ENCODE measurements around the gene MAP4K5.

The MAP4K5 gene

GRCh38 chr14:50477760-50478159 is 54.6 kb downstream of the MAP4K5 start:
- no peak for DNase-seq (ENCODE audit: low read depth)
- H3K4me3 ChIP-seq (ENCODE audit: low read depth, low read length), result no peak overlapping the region
- TF ChIP-seq POLR2A (IDR thresholded peaks at IDR 0.05; ENCODE audit: extremely low read depth, insufficient read length), result no peak
- no peak for TF ChIP-seq MYC (IDR thresholded peaks at IDR 0.05; ENCODE audit: low read depth, low read length)
- TF ChIP-seq CTCF (IDR thresholded peaks at IDR 0.05; ENCODE audit: low read depth, low read length), result no peak
- TF ChIP-seq, protein P1, sequence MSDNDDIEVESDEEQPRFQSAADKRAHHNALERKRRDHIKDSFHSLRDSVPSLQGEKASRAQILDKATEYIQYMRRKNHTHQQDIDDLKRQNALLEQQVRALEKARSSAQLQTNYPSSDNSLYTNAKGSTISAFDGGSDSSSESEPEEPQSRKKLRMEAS (IDR thresholded peaks at IDR 0.05; ENCODE audit: low read depth, low read length), result no peak

- DNase-seq (ENCODE audit: low read depth), result no peak
- TF ChIP-seq CTCF (IDR thresholded peaks at IDR 0.05; ENCODE audit: low read depth, low read length), result no peak
- H3K4me3 ChIP-seq (ENCODE audit: low read depth, low read length), result no peak overlapping the region
These were observed 56.2 kb downstream of the MAP4K5 start for GRCh38 chr14:50476134-50476533.

- H3K4me3 ChIP-seq (ENCODE audit: low read depth, low read length), result no peak overlapping the region
- no peak for DNase-seq (ENCODE audit: low read depth)
- no peak for TF ChIP-seq MYC (IDR thresholded peaks at IDR 0.05; ENCODE audit: low read depth, low read length)
- TF ChIP-seq, protein P1 (IDR thresholded peaks at IDR 0.05; ENCODE audit: low read depth, low read length), result no peak
- TF ChIP-seq POLR2A (IDR thresholded peaks at IDR 0.05; ENCODE audit: extremely low read depth, insufficient read length), result no peak
- TF ChIP-seq CTCF (IDR thresholded peaks at IDR 0.05; ENCODE audit: low read depth, low read length), result no peak
These were observed 56.9 kb downstream of the MAP4K5 start for GRCh38 chr14:50475460-50475859.

- TF ChIP-seq CTCF (IDR thresholded peaks at IDR 0.05; ENCODE audit: low read depth, low read length) (no peak), POLR2A (IDR thresholded peaks at IDR 0.05; ENCODE audit: extremely low read depth, insufficient read length) (no peak), MYC (IDR thresholded peaks at IDR 0.05; ENCODE audit: low read depth, low read length) (no peak)
- TF ChIP-seq, protein P1 (IDR thresholded peaks at IDR 0.05; ENCODE audit: low read depth, low read length), result no peak
- no peak for DNase-seq (ENCODE audit: low read depth)
- H3K4me3 ChIP-seq (ENCODE audit: low read depth, low read length), result no peak overlapping the region
These were observed 60.4 kb downstream of the MAP4K5 start for GRCh38 chr14:50471838-50472465.

DNA sequence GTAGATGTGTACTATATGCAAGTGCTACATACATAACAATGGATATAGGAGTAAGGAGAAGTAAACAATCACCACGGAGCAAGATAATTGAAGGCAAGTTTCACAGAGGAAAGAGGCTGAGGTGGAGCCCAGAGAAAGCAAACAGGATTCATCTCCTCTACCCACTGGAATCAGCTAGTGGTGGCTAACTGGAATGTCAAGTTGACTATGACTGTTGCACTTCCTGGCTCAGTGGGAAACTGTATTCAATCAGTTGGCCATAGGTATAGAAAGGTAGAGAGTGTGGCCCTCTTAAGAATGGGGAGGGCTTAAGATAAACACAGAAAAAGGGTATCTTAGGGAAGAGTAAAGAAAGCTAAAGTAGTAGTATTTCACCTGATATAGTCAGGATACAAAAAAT is 62.4 kb downstream of the MAP4K5 start:
- DNase-seq (ENCODE audit: low read depth), result no peak
- TF ChIP-seq MYC (IDR thresholded peaks at IDR 0.05; ENCODE audit: low read depth, low read length), result no peak
- TF ChIP-seq, protein P1 (IDR thresholded peaks at IDR 0.05; ENCODE audit: low read depth, low read length), result no peak
- no peak for TF ChIP-seq POLR2A (IDR thresholded peaks at IDR 0.05; ENCODE audit: extremely low read depth, insufficient read length)
- TF ChIP-seq CTCF (IDR thresholded peaks at IDR 0.05; ENCODE audit: low read depth, low read length), result no peak
- no peak overlapping the region for H3K4me3 ChIP-seq (ENCODE audit: low read depth, low read length)

GRCh38 chr14:50462111-50462510 is 70.3 kb downstream of the MAP4K5 start:
- TF ChIP-seq, protein P1 (IDR thresholded peaks at IDR 0.05; ENCODE audit: low read depth, low read length), result no peak
- TF ChIP-seq POLR2A (IDR thresholded peaks at IDR 0.05; ENCODE audit: extremely low read depth, insufficient read length), result no peak
- TF ChIP-seq CTCF (IDR thresholded peaks at IDR 0.05; ENCODE audit: low read depth, low read length), result no peak
- TF ChIP-seq MYC (IDR thresholded peaks at IDR 0.05; ENCODE audit: low read depth, low read length), result no peak
- no peak for DNase-seq (ENCODE audit: low read depth)
- no peak overlapping the region for H3K4me3 ChIP-seq (ENCODE audit: low read depth, low read length)

Data from NB4 (cell line).